GM20000 (cell line): ENCODE measurements around the gene LONP2.
"Not testable (repeated sequence)": the region's sequence is repeated elsewhere in the genome, so short reads cannot be mapped to it uniquely, and the experiment has no call there.

ENCODE experiments used
- DNase-seq: peaks from one replicate; pipeline ENCODE4 v3.0.0; 2012; ENCODE audit warnings: low spot score
- TF ChIP-seq, protein P1 (sequence below): IDR thresholded peaks from 2 replicates; pipeline ENCODE4 v1.5.1; 2012; ENCODE audit warnings: mild to moderate bottlenecking, control low read depth; ENCODE audit errors: extremely low read depth, missing control alignments

Gene LONP2

DNA sequence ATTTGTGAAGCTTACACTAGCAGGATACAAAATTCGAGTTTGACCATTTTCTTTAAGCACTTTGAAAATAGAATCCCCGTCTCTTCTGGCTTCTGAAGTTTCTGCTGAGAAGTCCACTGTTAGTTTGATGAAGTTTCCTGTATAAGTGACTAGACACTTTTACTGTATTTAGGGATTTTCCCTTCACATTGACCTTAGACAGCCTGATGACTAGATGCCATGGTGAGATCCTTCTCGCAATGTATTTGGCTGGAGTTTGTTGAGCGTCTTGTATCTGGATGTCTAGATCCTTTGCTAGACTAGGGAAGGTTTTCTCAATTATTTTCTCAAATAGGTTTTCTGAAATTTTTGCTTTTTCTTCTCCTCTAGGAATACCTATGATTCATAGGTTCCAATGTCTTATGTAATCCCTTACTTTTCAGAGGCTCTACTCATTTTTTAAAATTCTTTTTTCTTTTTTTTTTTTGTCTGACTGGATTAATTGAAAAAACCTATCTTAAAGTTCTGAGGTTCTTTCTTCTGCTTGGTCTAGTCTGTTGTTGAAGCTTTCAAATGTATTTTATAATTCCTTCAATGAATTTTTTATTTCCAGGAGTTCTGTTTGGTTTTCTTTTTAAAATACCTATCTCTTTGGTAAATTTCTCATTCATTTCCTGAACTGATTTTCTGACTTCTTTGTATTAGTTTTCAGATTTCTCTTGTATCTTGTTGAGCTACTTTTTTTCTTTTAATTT is 67.0 kb downstream of the LONP2 start:
- no peak for DNase-seq
- TF ChIP-seq, protein P1, sequence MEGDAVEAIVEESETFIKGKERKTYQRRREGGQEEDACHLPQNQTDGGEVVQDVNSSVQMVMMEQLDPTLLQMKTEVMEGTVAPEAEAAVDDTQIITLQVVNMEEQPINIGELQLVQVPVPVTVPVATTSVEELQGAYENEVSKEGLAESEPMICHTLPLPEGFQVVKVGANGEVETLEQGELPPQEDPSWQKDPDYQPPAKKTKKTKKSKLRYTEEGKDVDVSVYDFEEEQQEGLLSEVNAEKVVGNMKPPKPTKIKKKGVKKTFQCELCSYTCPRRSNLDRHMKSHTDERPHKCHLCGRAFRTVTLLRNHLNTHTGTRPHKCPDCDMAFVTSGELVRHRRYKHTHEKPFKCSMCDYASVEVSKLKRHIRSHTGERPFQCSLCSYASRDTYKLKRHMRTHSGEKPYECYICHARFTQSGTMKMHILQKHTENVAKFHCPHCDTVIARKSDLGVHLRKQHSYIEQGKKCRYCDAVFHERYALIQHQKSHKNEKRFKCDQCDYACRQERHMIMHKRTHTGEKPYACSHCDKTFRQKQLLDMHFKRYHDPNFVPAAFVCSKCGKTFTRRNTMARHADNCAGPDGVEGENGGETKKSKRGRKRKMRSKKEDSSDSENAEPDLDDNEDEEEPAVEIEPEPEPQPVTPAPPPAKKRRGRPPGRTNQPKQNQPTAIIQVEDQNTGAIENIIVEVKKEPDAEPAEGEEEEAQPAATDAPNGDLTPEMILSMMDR = no peak

DNA sequence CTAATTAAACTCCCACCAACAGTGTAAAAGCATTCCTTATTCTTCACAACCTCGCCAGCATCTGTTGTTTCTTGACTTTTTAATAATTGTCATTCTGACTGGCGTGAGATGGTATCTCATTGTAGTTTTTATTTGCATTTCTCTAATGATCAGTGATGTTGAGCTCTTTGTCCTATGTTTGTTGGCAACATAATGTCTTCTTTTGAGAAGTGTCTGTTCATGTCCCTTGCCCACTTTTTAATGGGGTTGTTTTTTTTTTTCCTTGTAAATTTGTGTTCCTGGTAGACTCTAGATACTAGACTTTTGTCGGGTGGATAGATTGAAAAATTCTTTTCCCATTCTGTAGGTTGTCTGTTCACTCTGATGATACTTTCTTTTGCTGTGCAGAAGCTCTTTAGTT is 69.8 kb downstream of the LONP2 start:
- DNase-seq = not testable (repeated sequence)

DNA sequence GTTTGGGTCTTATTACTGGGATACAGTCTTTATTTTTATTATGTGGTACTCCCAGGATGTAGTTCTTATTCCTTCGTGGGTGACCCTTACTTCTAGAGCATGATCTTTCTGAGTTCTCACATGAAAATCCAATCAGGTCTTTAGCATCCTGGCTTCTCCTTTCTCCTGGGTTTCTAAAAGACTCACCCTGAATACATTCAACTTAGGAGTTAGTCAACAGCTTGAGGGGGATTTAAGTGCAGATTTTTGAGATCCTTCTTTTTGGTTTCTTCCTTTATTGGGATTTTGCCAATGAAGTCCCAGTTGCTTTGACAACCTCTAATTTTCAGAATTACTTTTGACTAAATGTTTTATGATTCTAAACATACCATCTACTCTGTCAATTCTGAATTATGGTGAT is 72.9 kb downstream of the LONP2 start:
- DNase-seq = no peak
- TF ChIP-seq, protein P1 = no peak

DNA sequence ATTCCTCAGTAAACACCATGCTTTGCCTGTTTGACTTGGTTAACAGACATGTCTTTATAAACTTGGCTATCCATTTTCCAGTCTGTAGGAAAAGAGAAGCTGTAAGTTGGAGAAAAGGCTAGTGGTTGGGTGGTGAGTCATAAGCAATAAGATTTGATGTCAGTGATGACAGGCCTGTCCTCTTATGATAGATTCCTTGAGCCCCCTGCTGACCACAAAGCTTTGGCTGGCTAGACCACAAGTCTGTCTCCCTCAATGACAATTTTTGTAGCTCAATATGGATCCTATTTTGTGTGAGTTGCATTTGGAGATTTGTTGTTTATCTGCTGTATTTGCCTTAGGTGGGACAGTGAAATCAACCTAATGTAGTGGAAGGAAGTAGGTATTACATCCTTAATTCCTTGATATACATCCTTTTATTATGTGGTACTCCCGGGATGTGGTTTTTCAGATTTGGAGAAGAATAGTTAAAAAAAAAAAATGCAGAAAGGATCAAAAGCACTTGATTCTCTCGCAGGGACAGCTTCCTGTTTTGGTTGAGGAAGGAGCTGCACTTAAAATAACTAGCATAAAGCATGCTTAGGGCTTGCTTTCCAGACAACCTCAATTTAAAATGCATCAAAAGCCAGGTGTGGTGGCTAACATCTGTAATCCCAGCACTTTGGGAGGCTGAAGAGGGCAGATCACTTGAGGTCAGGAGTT is 73.7 kb downstream of the LONP2 start:
- DNase-seq = no peak
- TF ChIP-seq, protein P1 = no peak

DNA sequence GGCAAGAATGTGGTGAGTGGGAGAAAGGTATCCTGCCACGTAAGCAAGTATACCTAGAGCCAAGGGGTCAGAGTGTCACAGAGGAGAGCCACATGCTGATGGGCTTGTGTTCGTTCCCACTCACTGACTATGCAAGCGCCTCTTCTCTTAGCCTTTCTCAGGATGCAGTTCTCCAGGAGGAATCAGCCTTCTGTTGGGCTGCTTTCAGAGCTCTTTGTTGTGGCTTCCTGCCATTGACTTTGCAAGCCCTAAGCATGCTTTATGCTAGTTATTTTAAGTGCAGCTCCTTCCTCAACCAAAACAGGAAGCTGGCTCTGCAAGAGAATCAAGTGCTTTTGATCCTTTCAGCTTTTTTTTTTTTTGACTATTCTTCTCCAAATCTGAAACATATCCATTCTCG is 74.5 kb downstream of the LONP2 start:
- peak; percentile 20 for DNase-seq
- TF ChIP-seq, protein P1 = no peak

DNA sequence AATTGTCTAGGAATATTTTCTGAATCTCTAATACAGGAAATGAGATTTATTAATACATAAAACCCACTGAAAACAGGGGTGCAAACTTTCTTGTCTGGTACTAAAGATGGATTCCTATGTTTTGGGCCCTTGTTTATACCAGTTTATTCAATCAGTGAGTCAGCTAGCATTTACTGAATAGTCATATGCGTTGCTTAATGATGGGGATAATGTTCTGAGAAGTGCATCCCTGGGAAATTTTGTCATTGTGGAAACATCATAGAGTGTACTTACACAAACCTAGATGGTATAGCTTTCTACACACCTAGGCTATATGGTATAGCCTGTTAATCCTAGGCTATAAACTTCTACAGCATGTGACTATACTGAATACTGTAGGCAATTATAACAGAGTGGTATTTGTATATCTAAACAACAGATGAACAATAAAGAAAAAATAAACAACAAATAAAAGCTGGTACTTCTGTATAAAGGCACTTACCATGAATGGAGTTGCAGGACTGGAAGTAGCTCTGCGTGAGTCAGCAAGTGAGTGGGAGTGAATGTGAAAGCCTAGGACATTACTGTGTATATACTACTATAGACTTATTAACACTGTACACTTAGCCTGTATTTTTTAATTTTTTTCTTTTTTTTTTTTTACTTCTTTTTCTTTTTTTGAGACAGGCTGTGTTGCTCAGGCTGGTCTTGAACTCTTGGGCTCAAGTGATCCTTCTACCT is 77.4 kb downstream of the LONP2 start:
- TF ChIP-seq, protein P1 = no peak
- no peak for DNase-seq

DNA sequence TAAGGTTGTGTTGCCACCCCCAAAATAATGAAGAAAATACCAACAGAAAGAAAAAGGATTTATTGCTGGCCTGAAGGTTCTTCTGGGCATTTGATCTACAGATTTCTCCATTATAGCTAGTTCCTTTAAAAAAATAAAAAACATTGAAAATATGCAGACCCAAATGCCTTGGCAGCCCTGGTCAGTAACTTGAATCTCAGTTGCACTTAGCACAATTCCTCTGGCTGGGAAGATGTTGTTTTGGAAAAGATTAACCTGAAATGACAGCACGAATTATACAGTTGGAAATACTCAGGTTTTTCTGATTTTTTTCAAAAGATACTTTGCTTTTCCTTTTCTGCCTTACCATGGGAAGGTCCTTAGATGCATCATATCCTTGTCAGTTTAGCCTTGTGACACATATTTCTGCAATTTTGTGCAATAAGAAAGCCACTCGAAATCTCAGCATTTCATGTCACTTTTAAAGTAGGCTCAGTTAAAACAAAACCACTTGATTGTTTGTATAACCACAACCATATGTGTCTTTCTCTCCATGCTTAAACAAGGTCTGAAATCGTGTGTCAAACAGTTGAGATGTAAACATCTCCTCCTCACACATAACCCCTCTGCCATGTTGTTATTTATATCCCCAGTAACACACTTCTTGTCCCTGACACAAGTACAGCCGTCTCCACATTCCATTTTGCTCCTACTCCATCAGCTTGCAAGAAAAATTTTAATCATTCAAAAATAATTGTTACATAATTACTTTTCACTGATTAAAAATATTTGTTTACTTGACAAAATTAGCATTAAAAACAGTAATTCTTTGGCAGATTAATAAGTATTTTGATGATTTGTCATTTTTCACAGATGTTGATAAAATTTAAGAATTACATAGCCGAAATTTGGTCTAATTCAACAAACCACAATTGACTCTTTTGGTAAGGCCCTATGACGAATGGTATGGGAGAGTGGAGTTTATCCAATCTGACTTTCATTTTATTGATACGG is 80.0 kb downstream of the LONP2 start:
- no peak for DNase-seq
- TF ChIP-seq, protein P1 = no peak
